HEK293T (cell line): ENCODE results near the gene ECM2.

Experiments
- BHLHE40 ChIP-seq: fragments of 450-650 bp; IDR thresholded peaks from 2 replicates; pipeline ENCODE4 v1.6.1; 2016; ENCODE audit warnings: mild to moderate bottlenecking, moderate library complexity, borderline replicate concordance
- LEF1 ChIP-seq: fragments of 450-650 bp; IDR thresholded peaks from 2 replicates; pipeline ENCODE4 v1.6.1; 2017; ENCODE audit warnings: mild to moderate bottlenecking, borderline replicate concordance
- SP1 ChIP-seq: fragments of 450-650 bp; IDR thresholded peaks from 2 replicates; pipeline ENCODE4 v1.6.1; 2017
- TARDBP ChIP-seq: fragments of 450-650 bp; IDR thresholded peaks from 2 replicates; pipeline ENCODE4 v1.6.1; 2016

- no peak for TF ChIP-seq BHLHE40
- no peak for TF ChIP-seq LEF1
- no peak for TF ChIP-seq TARDBP
- no peak for TF ChIP-seq SP1
Observed at GRCh38 chr9:92482805-92483204, 53.0 kb downstream of the ECM2 start.
